HUES6 (cell line): Measurements from ENCODE around the gene MXD4.

ENCODE experiments used
- H3K27ac ChIP-seq: 2 replicates; pipeline ENCODE4 v1.7.0; 2013; ENCODE audit warnings: low read depth, mild to moderate bottlenecking, low read length, inconsistent platforms
- H3K27me3 ChIP-seq: 2 replicates; pipeline ENCODE4 v1.6.1; 2013; ENCODE audit warnings: low read length; ENCODE audit not compliant: control insufficient read depth, insufficient read depth
- H3K36me3 ChIP-seq: 2 replicates; pipeline ENCODE4 v1.6.1; 2013; ENCODE audit warnings: low read length; ENCODE audit not compliant: control insufficient read depth, insufficient read depth
- H3K4me1 ChIP-seq: 2 replicates; pipeline ENCODE4 v1.6.1; 2013; ENCODE audit warnings: low read length; ENCODE audit not compliant: control insufficient read depth, insufficient read depth
- H3K4me3 ChIP-seq: 2 replicates; pipeline ENCODE4 v1.5.1; 2013; ENCODE audit warnings: low read depth, low read length
- H3K9ac ChIP-seq: one replicate; pipeline ENCODE4 v1.6.1; 2013; ENCODE audit warnings: mild to moderate bottlenecking, low read length
- H3K9me3 ChIP-seq: 2 replicates; pipeline ENCODE4 v1.6.1; 2013; ENCODE audit warnings: low read depth, low read length; ENCODE audit not compliant: control insufficient read depth, insufficient read depth

Gene MXD4

DNA sequence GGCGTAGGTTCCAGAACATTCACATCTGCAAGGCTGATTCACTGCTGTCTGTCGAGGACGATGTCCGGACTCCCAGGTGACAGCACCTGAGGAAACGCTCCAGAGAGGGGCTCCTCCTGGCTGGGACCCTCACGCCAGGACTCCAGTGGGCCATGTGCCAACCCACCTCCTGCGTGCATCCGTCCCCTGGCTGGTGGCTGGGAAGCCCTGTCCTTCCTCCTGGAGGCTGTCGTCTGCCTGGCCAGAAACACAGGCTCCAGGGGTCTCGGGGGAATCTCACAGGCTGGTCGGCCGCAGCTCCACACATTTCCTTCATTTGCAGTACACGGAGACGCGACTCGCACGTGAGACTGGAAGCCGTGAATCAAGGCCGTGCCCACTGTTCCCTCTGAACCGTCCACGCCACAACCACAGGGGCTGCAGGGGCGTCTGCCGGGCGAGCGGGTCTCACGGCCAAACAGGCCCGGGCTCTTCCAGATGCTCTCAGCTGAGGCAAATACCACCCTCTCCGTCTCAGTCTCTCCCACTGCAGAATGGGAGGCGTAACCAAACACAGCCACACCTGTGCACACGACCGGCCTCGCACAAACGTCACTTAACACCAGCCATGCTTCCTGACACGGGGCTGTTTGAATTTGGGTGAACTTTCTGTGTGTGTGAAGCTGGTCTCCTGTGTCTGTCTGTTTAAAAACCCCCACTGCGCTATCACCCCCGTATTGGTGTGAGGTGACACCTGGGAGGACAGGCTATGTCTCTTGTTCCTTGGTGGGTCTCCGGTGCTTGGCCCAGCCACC is 38.7 kb upstream of the MXD4 start:
- no peaks in the 10 kb centered on the region for H3K4me1 ChIP-seq
- no peak overlapping the region for H3K4me3 ChIP-seq
- H3K27ac ChIP-seq = no peak overlapping the region
- H3K9ac ChIP-seq = no peak overlapping the region
- H3K36me3 ChIP-seq = no peaks in the 10 kb centered on the region
- no peaks in the 10 kb centered on the region for H3K27me3 ChIP-seq
- peaks cover 5% of the 10 kb centered on the region; the same call in 1 of the 2 replicates for H3K9me3 ChIP-seq

DNA sequence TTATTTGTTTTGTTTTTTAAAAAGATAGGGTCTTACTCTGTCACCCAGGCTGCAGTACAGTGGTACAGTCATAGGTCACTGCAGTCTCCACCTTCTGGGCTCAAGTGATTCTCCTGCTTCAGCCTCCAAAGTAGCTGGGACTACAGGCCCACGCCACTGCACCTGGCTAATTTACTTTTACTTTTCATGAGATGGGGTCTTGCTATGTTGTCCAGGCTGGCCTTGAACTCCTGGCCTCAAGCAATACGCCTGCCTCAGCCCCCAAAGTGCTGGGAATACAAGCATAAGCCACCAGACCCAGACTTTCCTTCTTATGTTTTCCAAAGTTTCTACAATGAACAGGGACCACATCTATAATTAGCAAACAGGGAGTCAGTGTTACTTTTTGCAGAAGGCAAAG is 37.9 kb upstream of the MXD4 start:
- Histone ChIP-seq H3K36me3 (no peaks in the 10 kb centered on the region), H3K9me3 (peaks cover 5% of the 10 kb centered on the region; the same call in 1 of the 2 replicates), H3K4me1 (no peaks in the 10 kb centered on the region), H3K4me3 (no peak overlapping the region), H3K9ac (no peak overlapping the region), H3K27me3 (no peaks in the 10 kb centered on the region), H3K27ac (no peak overlapping the region)

DNA sequence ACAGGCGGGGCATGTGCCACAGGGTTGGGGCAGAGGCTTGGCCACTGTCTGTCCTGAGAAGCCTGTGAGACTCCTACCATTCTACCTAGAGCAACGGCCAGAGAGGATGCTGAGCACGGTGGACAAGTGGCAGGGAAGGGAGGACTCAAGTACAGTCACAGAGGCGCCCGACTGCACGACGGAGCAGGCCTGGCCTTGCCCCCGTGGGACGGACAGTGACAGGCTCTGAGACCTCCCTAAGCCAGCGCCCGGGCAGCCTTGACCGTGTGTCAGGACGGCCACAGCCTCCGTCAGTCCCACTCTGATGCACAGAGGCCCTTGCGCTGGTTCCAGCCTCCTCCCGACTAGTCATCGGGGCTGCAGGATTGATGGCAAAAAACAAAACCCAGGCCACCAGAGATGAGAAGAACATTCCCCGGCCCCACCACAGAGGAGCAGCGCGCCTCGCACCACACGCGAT is 36.7 kb upstream of the MXD4 start:
- no peaks in the 10 kb centered on the region for H3K27me3 ChIP-seq
- H3K9ac ChIP-seq = no peak overlapping the region
- H3K9me3 ChIP-seq = peaks cover 10% of the 10 kb centered on the region; the same call in 1 of the 2 replicates
- no peaks in the 10 kb centered on the region for H3K36me3 ChIP-seq
- H3K4me1 ChIP-seq = no peaks in the 10 kb centered on the region
- H3K27ac ChIP-seq = no peak overlapping the region
- no peak overlapping the region for H3K4me3 ChIP-seq

DNA sequence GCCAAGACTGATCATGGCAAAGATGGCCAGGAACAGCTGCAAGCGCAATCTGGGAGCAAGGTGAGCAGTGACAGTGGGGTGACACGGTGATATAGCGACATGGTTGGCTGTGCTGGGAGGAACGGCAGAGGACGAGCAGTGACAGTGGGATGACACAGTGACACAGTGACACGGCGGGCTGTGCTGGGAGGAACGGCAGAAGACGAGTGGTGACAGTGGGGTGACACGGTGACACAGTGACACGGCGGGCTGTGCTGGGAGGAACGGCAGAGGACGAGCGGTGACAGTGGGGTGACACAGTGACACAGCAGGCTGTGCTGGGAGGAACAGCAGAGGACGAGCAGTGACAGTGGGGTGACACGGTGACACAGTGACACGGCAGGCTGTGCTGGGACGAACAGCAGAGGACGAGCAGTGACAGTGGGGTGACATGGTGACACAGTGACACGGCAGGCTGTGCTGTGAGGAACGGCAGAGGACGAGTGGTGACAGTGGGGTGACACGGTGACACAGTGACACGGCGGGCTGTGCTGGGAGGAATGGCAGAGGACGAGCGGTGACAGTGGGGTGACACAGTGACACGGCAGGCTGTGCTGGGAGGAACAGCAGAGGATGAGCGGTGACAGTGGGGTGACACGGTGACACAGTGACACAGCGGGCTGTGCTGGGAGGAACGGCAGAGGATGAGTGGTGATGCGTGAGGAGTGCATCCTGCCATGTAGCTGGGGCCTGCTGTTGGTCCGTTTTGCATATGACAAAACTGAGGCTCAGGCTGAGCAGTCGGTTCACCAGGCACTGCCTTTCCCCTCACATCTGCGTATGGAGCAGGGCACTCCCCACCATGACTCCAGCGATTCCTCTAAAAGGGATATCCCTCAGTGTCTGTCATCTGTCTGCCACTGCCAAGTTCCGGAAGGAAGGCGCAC is 36.0 kb upstream of the MXD4 start:
- Histone ChIP-seq H3K4me3 (no peak overlapping the region), H3K27ac (no peak overlapping the region), H3K9me3 (peaks cover 10% of the 10 kb centered on the region; the same call in 1 of the 2 replicates), H3K36me3 (no peaks in the 10 kb centered on the region), H3K9ac (no peak overlapping the region), H3K27me3 (no peaks in the 10 kb centered on the region), H3K4me1 (no peaks in the 10 kb centered on the region)

GRCh38 chr4:2296631-2297601 is 35.0 kb upstream of the MXD4 start:
- Histone ChIP-seq H3K9ac (no peak overlapping the region), H3K9me3 (0 out of 2 replicates have a peak, but pooled peaks cover 4% of the 10 kb centered on the region), H3K36me3 (no peaks in the 10 kb centered on the region), H3K27ac (no peak overlapping the region), H3K4me3 (no peak overlapping the region), H3K4me1 (no peaks in the 10 kb centered on the region), H3K27me3 (0 out of 2 replicates have a peak, but pooled peaks cover 2% of the 10 kb centered on the region)

GRCh38 chr4:2295900-2296442 is 34.1 kb upstream of the MXD4 start:
- H3K36me3 ChIP-seq = no peaks in the 10 kb centered on the region
- H3K9me3 ChIP-seq = 0 out of 2 replicates have a peak, but pooled peaks cover 4% of the 10 kb centered on the region
- 0 out of 2 replicates have a peak, but pooled peaks cover 2% of the 10 kb centered on the region for H3K27me3 ChIP-seq
- no peak overlapping the region for H3K9ac ChIP-seq
- no peaks in the 10 kb centered on the region for H3K4me1 ChIP-seq
- H3K4me3 ChIP-seq = no peak overlapping the region
- H3K27ac ChIP-seq = no peak overlapping the region

DNA sequence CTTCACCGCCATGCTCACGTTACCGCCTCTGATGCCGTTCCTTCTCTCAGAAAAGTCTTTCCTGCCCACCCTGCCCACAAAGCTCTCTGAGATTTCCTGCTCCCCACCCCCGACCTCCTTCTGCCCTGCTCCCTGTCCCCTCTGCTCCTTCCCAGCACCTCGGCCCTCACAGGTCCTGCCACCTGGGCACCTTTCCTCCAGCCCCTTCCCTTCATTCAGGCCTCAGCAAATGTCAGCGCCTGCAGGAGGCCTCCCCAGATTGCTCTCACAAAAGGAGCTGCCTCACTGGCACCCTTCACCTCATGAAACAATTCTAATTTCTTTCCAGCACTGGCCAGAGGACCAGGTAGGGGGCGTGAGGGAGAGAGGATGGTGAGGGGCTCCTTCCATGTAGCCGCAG is 33.6 kb upstream of the MXD4 start:
- no peak overlapping the region for H3K9ac ChIP-seq
- no peaks in the 10 kb centered on the region for H3K36me3 ChIP-seq
- H3K4me3 ChIP-seq = no peak overlapping the region
- H3K9me3 ChIP-seq = 0 out of 2 replicates have a peak, but pooled peaks cover 4% of the 10 kb centered on the region
- H3K27ac ChIP-seq = no peak overlapping the region
- H3K4me1 ChIP-seq = no peaks in the 10 kb centered on the region
- H3K27me3 ChIP-seq = 0 out of 2 replicates have a peak, but pooled peaks cover 2% of the 10 kb centered on the region

GRCh38 chr4:2292646-2293108 is 30.8 kb upstream of the MXD4 start:
- Histone ChIP-seq H3K27ac (no peak overlapping the region), H3K9ac (no peak overlapping the region), H3K36me3 (no peaks in the 10 kb centered on the region), H3K4me1 (no peaks in the 10 kb centered on the region), H3K27me3 (0 out of 2 replicates have a peak, but pooled peaks cover 2% of the 10 kb centered on the region), H3K4me3 (no peak overlapping the region), H3K9me3 (0 out of 2 replicates have a peak, but pooled peaks cover 4% of the 10 kb centered on the region)

DNA sequence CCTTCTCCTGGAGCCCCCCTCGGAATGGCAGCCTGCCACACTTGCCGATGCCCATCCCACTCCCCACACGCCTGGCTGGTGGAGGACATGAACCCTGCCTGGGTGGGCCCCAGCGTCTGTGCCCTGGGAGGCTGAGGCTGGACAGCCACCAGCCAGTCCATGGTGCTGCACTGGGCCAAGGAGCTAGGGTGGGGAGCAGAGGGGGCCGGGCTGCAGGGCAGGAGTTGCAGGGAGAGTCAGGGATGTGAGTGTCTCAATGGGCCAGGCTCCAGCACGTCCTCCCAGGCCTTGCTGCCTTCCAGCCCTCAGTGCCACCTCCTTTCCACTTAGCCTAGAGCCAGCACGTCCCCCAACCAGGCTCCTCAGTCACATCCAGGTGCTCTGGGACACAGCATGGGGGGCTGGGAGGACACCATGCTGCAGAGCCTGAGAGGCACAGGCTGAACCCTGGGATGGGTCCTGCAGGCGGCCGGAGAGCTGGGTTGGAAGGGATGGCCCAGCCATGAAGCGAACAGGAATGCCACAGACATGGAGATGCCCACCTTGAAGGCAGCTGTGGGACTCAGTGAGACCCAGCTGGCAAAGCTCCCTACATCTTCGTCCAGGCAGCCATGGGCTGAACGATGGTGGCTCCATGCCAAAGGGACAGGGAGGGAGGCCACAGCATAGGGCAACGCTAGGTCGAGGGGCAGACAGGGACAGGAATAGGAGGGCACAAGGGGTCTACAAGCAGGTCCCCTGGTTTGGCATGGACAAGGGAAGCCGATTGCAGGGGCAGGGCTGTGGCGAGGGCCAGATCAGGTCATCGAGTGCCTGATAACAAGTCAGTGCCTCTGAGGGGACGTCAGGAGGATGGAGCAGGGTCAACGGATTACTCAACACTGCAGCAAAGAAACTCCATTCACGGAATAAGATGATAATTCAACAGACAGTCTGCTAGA is 30.1 kb upstream of the MXD4 start:
- H3K9me3 ChIP-seq = 0 out of 2 replicates have a peak, but pooled peaks cover 4% of the 10 kb centered on the region
- no peak overlapping the region for H3K27ac ChIP-seq
- H3K4me1 ChIP-seq = no peaks in the 10 kb centered on the region
- 0 out of 2 replicates have a peak, but pooled peaks cover 2% of the 10 kb centered on the region for H3K27me3 ChIP-seq
- H3K36me3 ChIP-seq = no peaks in the 10 kb centered on the region
- H3K9ac ChIP-seq = no peak overlapping the region
- no peak overlapping the region for H3K4me3 ChIP-seq
